ENCODE results near the gene SARDH. TPM values are rescaled to one million over a fixed set of nuclear protein-coding genes. Genes with fewer than 3 reads are reported as not detected.

Gene SARDH
- total RNA-seq, 3 donors from 2014 or later = 0.16 to 2.0 (median 1.0) TPM

- H3K4me3 ChIP-seq = no peak overlapping the region
- no peak for TF ChIP-seq POLR2AphosphoS5 (IDR thresholded peaks at IDR 0.05)
- TF ChIP-seq CTCF (IDR thresholded peaks at IDR 0.05) = no peak
- no peak for TF ChIP-seq POLR2A (IDR thresholded peaks at IDR 0.05)
- H3K9me3 ChIP-seq = no peaks in the 10 kb centered on the region
- H3K27ac ChIP-seq = no peak overlapping the region
- intact Hi-C loops (cut with DNase I; ENCODE audit: low total_unique reads) = no loop called here
- H3K36me3 ChIP-seq = no peaks in the 10 kb centered on the region
- peaks cover 0 to 6% of the 10 kb centered on the region in 2 donors for H3K27me3 ChIP-seq
- H3K4me1 ChIP-seq = no peaks in the 10 kb centered on the region
- DNase-seq (ENCODE audit: low spot score in 2 of 2) = no peak
Observed at GRCh38 chr9:133667759-133668450, 70.2 kb downstream of the SARDH start.

GRCh38 chr9:133666845-133667244 lies 71.3 kb downstream of the SARDH start:
- DNase-seq (ENCODE audit: low spot score in 2 of 2) = no peak
- H3K36me3 ChIP-seq = no peaks in the 10 kb centered on the region
- no peak for TF ChIP-seq POLR2A (IDR thresholded peaks at IDR 0.05)
- TF ChIP-seq POLR2AphosphoS5 (IDR thresholded peaks at IDR 0.05) = no peak
- no peak for TF ChIP-seq CTCF (IDR thresholded peaks at IDR 0.05)
- no peak overlapping the region for H3K27ac ChIP-seq
- no peak overlapping the region for H3K4me3 ChIP-seq
- H3K9me3 ChIP-seq = no peaks in the 10 kb centered on the region
- no peaks in the 10 kb centered on the region for H3K4me1 ChIP-seq
- intact Hi-C loops (cut with DNase I; ENCODE audit: low total_unique reads) = no loop called here
- H3K27me3 ChIP-seq = peaks cover 0 to 11% of the 10 kb centered on the region in 2 donors

GRCh38 chr9:133666387-133666786 lies 71.8 kb downstream of the SARDH start:
- H3K9me3 ChIP-seq = no peaks in the 10 kb centered on the region
- no peaks in the 10 kb centered on the region for H3K36me3 ChIP-seq
- DNase-seq (ENCODE audit: low spot score in 2 of 2) = no peak
- H3K4me3 ChIP-seq = no peak overlapping the region
- no peak overlapping the region for H3K27ac ChIP-seq
- no peak for TF ChIP-seq POLR2A (IDR thresholded peaks at IDR 0.05)
- no peak for TF ChIP-seq CTCF (IDR thresholded peaks at IDR 0.05)
- no peak for TF ChIP-seq POLR2AphosphoS5 (IDR thresholded peaks at IDR 0.05)
- no peaks in the 10 kb centered on the region for H3K4me1 ChIP-seq
- H3K27me3 ChIP-seq = peaks cover 0 to 14% of the 10 kb centered on the region in 2 donors
- intact Hi-C loops (cut with DNase I; ENCODE audit: low total_unique reads) = no loop called here

- intact Hi-C loops (cut with DNase I; ENCODE audit: low total_unique reads) = no loop called here
- H3K36me3 ChIP-seq = no peaks in the 10 kb centered on the region
- no peak overlapping the region for H3K4me3 ChIP-seq
- H3K4me1 ChIP-seq = no peaks in the 10 kb centered on the region
- DNase-seq (ENCODE audit: low spot score in 2 of 2) = no peak
- no peak for TF ChIP-seq CTCF (IDR thresholded peaks at IDR 0.05)
- TF ChIP-seq POLR2AphosphoS5 (IDR thresholded peaks at IDR 0.05) = no peak
- no peak for TF ChIP-seq POLR2A (IDR thresholded peaks at IDR 0.05)
- H3K27me3 ChIP-seq = peaks cover 0 to 16% of the 10 kb centered on the region in 2 donors
- no peak overlapping the region for H3K27ac ChIP-seq
- H3K9me3 ChIP-seq = no peaks in the 10 kb centered on the region
Observed at GRCh38 chr9:133665535-133665934, 72.6 kb downstream of the SARDH start.

GRCh38 chr9:133665096-133665495 lies 73.1 kb downstream of the SARDH start:
- Histone ChIP-seq H3K27ac (no peak overlapping the region), H3K9me3 (no peaks in the 10 kb centered on the region), H3K4me3 (no peak overlapping the region), H3K4me1 (no peaks in the 10 kb centered on the region), H3K27me3 (peaks cover 0 to 19% of the 10 kb centered on the region in 2 donors), H3K36me3 (no peaks in the 10 kb centered on the region)
- no peak for TF ChIP-seq POLR2A (IDR thresholded peaks at IDR 0.05)
- TF ChIP-seq CTCF (IDR thresholded peaks at IDR 0.05) = no peak
- no peak for TF ChIP-seq POLR2AphosphoS5 (IDR thresholded peaks at IDR 0.05)
- no peak for DNase-seq (ENCODE audit: low spot score in 2 of 2)
- intact Hi-C loops (cut with DNase I; ENCODE audit: low total_unique reads) = no loop called here

Data from breast epithelium (tissue), 4 donors.